ENCODE data around the gene AIFM3. TPM values are rescaled to one million over a fixed set of nuclear protein-coding genes. Genes with fewer than 3 reads are reported as not detected.

Gene AIFM3
- total RNA-seq, 2 donors from 2014 or later = 3.4 to 5.8 TPM

DNA sequence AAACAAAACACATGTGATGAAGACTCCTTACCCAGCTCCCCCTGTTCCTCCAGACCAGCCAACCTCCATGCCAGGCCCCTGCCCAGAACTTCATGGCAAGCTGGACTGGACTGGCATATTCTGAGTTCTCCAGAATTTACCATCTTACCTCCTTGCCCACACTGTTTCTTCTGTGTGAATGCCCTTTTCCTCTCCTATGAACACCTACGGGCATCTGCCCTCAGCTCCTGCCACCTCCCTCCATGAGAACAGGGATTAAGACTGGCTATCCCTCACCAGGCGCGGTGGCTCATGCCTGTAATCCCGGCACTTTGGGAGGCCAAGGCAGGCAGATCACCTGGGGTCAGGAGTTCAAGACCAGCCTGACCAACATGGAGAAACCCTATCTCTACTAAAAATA lies 6.4 kb upstream of the AIFM3 start:
- peaks cover 10 to 27% of the 10 kb centered on the region in 2 donors for H3K4me1 ChIP-seq (ENCODE audit: control insufficient read depth in 1 of 2, low read depth in 2 of 2)
- TF ChIP-seq, protein P1, sequence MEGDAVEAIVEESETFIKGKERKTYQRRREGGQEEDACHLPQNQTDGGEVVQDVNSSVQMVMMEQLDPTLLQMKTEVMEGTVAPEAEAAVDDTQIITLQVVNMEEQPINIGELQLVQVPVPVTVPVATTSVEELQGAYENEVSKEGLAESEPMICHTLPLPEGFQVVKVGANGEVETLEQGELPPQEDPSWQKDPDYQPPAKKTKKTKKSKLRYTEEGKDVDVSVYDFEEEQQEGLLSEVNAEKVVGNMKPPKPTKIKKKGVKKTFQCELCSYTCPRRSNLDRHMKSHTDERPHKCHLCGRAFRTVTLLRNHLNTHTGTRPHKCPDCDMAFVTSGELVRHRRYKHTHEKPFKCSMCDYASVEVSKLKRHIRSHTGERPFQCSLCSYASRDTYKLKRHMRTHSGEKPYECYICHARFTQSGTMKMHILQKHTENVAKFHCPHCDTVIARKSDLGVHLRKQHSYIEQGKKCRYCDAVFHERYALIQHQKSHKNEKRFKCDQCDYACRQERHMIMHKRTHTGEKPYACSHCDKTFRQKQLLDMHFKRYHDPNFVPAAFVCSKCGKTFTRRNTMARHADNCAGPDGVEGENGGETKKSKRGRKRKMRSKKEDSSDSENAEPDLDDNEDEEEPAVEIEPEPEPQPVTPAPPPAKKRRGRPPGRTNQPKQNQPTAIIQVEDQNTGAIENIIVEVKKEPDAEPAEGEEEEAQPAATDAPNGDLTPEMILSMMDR (IDR thresholded peaks at IDR 0.05) = no peak
- H3K36me3 ChIP-seq = no peaks in the 10 kb centered on the region

DNA sequence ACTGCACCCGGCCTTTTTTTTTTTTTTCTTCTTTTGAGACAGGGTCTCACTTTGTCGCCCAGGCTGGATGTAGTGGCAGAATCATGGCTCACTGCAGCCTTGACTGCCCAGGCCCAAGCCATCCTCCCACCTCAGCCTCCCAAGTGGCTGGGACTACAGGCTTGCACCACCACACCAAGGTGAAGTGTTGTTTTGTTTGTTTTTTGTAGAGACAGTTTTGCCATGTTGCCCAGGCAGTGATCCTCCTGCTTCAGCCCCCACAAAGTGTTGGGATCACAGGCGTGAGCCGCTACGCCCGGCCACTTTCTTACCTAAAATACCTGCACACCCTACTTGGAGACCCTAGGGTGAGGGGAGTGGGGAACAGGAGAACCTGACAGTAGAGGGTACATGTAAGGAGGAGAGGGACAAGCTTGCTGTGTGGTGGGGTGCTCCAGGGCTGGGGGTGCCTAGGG lies 4.5 kb upstream of the AIFM3 start:
- peaks cover 10 to 18% of the 10 kb centered on the region in 2 donors for H3K4me1 ChIP-seq (ENCODE audit: control insufficient read depth in 1 of 2, low read depth in 2 of 2)
- no peak overlapping the region for H3K27ac ChIP-seq
- H3K9me3 ChIP-seq = no peaks in the 10 kb centered on the region
- no peak for ATAC-seq (ENCODE audit: insufficient number of reproducible peaks, low FRiP score, low read depth)
- no peaks in the 10 kb centered on the region for H3K36me3 ChIP-seq
- no peak for DNase-seq (ENCODE audit: low spot score)
- no peaks in the 10 kb centered on the region for H3K27me3 ChIP-seq (replicated peaks; ENCODE audit: insufficient read depth)
- TF ChIP-seq, protein P1 (IDR thresholded peaks at IDR 0.05) = no peak
- no peak overlapping the region for H3K4me3 ChIP-seq

More for the DNA sequence above, 6.4 kb upstream of the AIFM3 start:
- Histone ChIP-seq H3K27me3 (replicated peaks; ENCODE audit: insufficient read depth) (no peaks in the 10 kb centered on the region), H3K27ac (no peak overlapping the region), H3K4me3 (no peak overlapping the region), H3K9me3 (no peaks in the 10 kb centered on the region)
- ATAC-seq (ENCODE audit: insufficient number of reproducible peaks, low FRiP score, low read depth) (no peak), DNase-seq (ENCODE audit: low spot score) (no peak)

DNA sequence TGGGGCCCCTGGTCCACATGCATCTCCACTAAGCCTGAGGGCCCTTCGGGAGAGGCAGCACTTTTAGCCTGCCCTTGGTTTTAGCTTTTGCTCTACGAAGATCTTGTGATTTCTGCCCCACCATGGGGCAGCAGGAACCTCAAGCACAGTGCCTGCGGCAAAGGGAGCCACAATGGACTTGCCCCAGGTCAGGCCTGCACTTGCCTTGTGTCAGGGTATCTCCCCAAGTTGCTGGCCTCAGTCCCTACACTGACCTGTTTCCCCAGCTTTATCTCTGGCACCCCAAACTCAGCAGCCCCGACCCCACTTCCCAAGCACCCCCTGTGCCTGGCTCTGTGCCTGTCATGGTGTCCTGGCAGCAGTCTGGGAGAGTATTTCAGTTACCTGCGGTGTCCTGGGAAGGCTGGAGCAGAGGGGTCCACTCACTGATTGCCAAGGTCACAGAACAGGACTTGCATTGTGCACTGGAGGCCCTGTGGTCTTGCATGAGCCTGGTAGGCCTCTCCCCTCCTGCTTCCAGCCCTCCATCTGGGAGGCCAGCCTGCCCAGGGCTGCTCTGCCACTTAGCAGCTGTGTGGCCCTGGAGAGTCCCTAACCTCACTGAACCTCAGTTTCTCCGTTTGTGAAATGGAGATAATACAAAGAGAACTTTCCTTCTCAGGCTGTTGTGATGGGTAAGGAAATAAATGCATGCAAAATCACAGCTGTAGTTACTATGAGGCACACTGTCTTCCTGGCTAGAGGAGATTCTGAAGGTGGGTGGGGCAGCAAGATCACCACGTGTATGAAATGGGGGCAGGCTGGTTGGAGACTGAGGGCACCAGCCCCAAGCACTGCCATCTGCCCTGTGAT lies 3.6 kb upstream of the AIFM3 start:
- H3K9me3 ChIP-seq = no peaks in the 10 kb centered on the region
- H3K27me3 ChIP-seq (replicated peaks; ENCODE audit: insufficient read depth) = no peaks in the 10 kb centered on the region
- H3K36me3 ChIP-seq = no peaks in the 10 kb centered on the region
- H3K4me1 ChIP-seq (ENCODE audit: control insufficient read depth in 1 of 2, low read depth in 2 of 2) = peaks cover 3 to 11% of the 10 kb centered on the region in 2 donors
- TF ChIP-seq, protein P1 (IDR thresholded peaks at IDR 0.05) = no peak
- DNase-seq (ENCODE audit: low spot score) = no peak
- no peak overlapping the region for H3K27ac ChIP-seq
- no peak for ATAC-seq (ENCODE audit: insufficient number of reproducible peaks, low FRiP score, low read depth)
- no peak overlapping the region for H3K4me3 ChIP-seq

DNA sequence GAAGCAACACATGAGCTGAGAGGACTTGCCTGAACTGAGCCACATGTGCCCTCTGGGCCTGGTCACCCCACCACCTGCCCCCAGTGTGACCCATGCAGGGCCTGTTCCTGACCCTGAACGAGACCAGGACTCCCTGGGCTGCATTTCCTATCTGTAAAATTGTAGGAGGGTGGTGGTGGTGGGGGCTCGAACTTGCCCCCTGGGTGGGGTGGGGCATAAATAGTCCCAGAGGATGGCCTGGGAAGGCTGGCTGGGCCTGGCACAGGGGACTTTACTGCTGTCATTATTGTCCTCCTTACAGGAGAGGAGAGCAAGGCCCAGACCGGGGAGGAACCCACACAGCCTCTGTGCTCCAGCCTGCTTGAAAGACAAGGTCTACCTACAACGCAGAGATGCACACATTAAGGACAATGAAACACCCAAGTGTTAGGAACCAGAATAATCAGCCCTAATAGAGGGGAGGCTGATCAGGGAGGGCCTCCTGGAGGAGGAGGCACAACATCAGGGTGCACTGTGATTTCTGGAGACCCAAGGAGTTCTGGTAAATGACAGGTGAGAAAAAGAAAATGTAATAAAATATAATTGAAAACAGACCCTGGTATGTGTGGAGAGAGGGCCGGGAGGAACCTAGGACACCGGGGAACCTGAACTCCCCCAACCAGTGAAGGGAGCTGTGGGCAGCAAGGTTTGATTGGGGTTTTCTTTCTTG lies 2.8 kb upstream of the AIFM3 start:
- H3K4me3 ChIP-seq = peak overlapping the region; percentile 45

DNA sequence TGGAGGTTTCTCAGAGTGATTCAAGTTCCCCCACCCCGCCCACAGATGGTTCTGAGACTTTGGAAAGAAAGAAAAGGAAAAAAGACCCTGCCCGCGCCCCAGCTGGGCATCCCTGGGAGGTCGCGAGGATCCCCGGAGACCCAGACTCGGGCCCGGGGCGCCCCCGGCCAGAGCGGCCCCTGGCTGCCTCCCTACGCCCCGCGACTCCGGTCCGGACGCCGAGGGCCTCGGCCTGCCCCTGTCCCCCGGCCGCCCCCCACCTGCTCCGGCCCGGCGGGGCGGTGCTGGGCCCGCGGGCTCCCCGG lies 2.3 kb upstream of the AIFM3 start:
- TF ChIP-seq, protein P1 (IDR thresholded peaks at IDR 0.05) = no peak
- no peak overlapping the region for H3K27ac ChIP-seq
- peaks cover 3 to 10% of the 10 kb centered on the region in 2 donors for H3K4me1 ChIP-seq (ENCODE audit: control insufficient read depth in 1 of 2, low read depth in 2 of 2)
- H3K27me3 ChIP-seq (replicated peaks; ENCODE audit: insufficient read depth) = no peaks in the 10 kb centered on the region
- H3K4me3 ChIP-seq = peak overlapping the region; percentile 45
- no peak for DNase-seq (ENCODE audit: low spot score)
- H3K36me3 ChIP-seq = no peaks in the 10 kb centered on the region
- ATAC-seq (ENCODE audit: insufficient number of reproducible peaks, low FRiP score, low read depth) = no peak
- no peaks in the 10 kb centered on the region for H3K9me3 ChIP-seq

More for the DNA sequence above, 2.8 kb upstream of the AIFM3 start:
- Histone ChIP-seq H3K4me1 (ENCODE audit: control insufficient read depth in 1 of 2, low read depth in 2 of 2) (peaks cover 3 to 10% of the 10 kb centered on the region in 2 donors), H3K36me3 (no peaks in the 10 kb centered on the region), H3K9me3 (no peaks in the 10 kb centered on the region), H3K27ac (no peak overlapping the region), H3K27me3 (replicated peaks; ENCODE audit: insufficient read depth) (no peaks in the 10 kb centered on the region)
- DNase-seq (ENCODE audit: low spot score) (no peak), ATAC-seq (ENCODE audit: insufficient number of reproducible peaks, low FRiP score, low read depth) (no peak)
- TF ChIP-seq, protein P1 (IDR thresholded peaks at IDR 0.05) = no peak

Measured in thoracic aorta (tissue), 2 donors.